Left lung (tissue), 10 donors: Measurements from ENCODE around the gene PPP1R14D. TPM values are rescaled to one million over a fixed set of nuclear protein-coding genes. Genes with fewer than 3 reads are reported as not detected.

Experiments
- ATAC-seq: fragments of 200-7000 bp; cut with Tn5 transposase; one replicate; pipeline ENCODE4 v1.9.1; 2020; ENCODE audit warnings: moderate library complexity
- DNase-seq, 4 donors: peaks; one replicate each; pipeline ENCODE4 v3.0.0-alpha.2; 2013 to 2020
- H3K27ac ChIP-seq, 2 donors: fragments of 200-600 bp; sonication (generic) in 1 of 2; one replicate each; pipeline versions ENCODE4 v1.5.0 to v1.8.0; 2020 to 2021
- H3K27me3 ChIP-seq, 2 donors: fragments of 200-600 bp; sonication (generic) in 1 of 2; one replicate each; pipeline versions ENCODE4 v1.5.0 to v1.8.0; 2020 to 2021
- H3K36me3 ChIP-seq, 2 donors: fragments of 200-600 bp; sonication (generic) in 1 of 2; one replicate each; pipeline versions ENCODE4 v1.5.0 to v1.8.0; 2020 to 2021
- H3K4me1 ChIP-seq, 2 donors: fragments of 200-600 bp; one replicate each; pipeline ENCODE4 v1.8.0; 2021
- H3K4me3 ChIP-seq, 2 donors: fragments of 200-600 bp; sonication (generic) in 1 of 2; one replicate each; pipeline versions ENCODE4 v1.5.0 to v1.8.0; 2020 to 2021; ENCODE audit warnings: mild to moderate bottlenecking in 1 of 2
- H3K9me3 ChIP-seq, 2 donors: fragments of 200-600 bp; sonication (generic) in 1 of 2; one replicate each; pipeline versions ENCODE4 v1.5.0 to v1.8.0; 2020 to 2021
- intact Hi-C, 2 donors: fragments of 100-400 bp; cut with DNase I; formaldehyde crosslinking; loops; one replicate each; pipeline versions ENCODE4 v1.11.2 to v1.14.2; 2022
- polyA plus RNA-seq, 6 donors: library from polyadenylated mRNA; unstranded; fragments of 120-200 nt; gene quantifications; one replicate each; pipeline ENCODE4 v1.2.1, GENCODE V29; 2013; ENCODE audit not compliant: insufficient read length in 6 of 6
- total RNA-seq, 2 donors: library from RNA; stranded (reverse); fragmentation: NEBNext Ultra II Directional; extraction: Animal tissue kit (Norgen Biotek cat#: 25700); gene quantifications; one replicate each; pipeline ENCODE4 v1.2.1, GENCODE V29; 2021
- TF ChIP-seq, protein P1 (sequence below), 2 donors: fragments of 200-600 bp; sonication (generic) in 1 of 2; IDR thresholded peaks; one replicate each; pipeline versions ENCODE4 v1.5.0 to v1.8.0; 2021; ENCODE audit warnings: antibody characterized with exemption in 2 of 2
- donor health status: DM: no; HTN: yes; CAD: no.
- donor health status: DM: no; HTN: no; CAD: no.

Gene PPP1R14D
- total and polyA plus RNA-seq, 8 donors: 0.20 to 0.50 (median 0.38) TPM; not detected in 1

DNA sequence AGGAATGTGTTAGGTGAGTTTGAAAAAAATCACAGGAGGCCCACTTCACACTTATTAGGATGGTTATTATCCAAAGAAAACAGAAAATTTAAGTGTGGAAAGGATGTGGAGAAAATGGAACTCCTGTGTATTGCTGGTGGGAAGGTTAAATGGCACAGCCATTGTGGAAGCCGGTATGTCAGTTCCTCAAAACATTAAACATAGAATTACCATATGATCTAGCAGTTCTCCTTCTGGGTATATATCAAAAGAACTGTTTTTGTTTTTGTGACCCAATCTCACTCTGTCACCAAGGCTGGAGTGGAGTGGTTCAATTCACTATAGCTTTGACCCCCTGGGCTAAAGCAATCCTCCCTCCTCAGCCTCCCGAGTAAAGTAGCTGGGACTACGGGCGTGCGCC is 32.0 kb downstream of the PPP1R14D start:
- DNase-seq (peak in 1 of 4 donors; percentile 0), ATAC-seq (no peak)
- H3K27me3 ChIP-seq: no peaks in the 10 kb centered on the region
- TF ChIP-seq, protein P1, sequence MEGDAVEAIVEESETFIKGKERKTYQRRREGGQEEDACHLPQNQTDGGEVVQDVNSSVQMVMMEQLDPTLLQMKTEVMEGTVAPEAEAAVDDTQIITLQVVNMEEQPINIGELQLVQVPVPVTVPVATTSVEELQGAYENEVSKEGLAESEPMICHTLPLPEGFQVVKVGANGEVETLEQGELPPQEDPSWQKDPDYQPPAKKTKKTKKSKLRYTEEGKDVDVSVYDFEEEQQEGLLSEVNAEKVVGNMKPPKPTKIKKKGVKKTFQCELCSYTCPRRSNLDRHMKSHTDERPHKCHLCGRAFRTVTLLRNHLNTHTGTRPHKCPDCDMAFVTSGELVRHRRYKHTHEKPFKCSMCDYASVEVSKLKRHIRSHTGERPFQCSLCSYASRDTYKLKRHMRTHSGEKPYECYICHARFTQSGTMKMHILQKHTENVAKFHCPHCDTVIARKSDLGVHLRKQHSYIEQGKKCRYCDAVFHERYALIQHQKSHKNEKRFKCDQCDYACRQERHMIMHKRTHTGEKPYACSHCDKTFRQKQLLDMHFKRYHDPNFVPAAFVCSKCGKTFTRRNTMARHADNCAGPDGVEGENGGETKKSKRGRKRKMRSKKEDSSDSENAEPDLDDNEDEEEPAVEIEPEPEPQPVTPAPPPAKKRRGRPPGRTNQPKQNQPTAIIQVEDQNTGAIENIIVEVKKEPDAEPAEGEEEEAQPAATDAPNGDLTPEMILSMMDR (IDR thresholded peaks at IDR 0.05): no peak
- H3K27ac ChIP-seq: peak overlapping the region in 1 of 2 donors; percentile 23
- peaks cover 0 to 14% of the 10 kb centered on the region in 2 donors for H3K36me3 ChIP-seq
- no peaks in the 10 kb centered on the region for H3K9me3 ChIP-seq
- H3K4me3 ChIP-seq: no peak overlapping the region
- intact Hi-C loops: no loop called here
- H3K4me1 ChIP-seq: peaks cover 3 to 44% of the 10 kb centered on the region in 2 donors

DNA sequence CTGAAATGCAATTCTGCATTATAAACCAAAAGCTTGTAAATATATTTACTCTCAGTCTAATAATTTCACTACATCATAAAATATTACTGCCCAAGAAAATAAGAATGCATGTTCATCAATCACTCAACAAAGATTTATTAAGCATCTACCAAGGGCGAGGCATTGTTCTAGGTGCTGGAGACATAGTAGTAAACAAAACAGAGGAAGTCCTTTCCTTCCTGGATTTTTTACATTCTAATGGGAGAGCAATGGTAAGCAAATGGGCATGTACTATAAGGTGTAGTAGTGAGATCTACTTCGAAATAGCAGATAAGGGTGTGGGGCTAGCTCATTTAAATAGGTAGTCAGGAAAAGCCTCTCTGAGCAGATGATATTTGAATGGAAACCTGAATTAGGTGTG is 32.5 kb downstream of the PPP1R14D start:
- Histone ChIP-seq H3K36me3 (peaks cover 0 to 18% of the 10 kb centered on the region in 2 donors), H3K9me3 (no peaks in the 10 kb centered on the region), H3K27me3 (no peaks in the 10 kb centered on the region), H3K4me1 (peaks cover 3 to 44% of the 10 kb centered on the region in 2 donors), H3K4me3 (no peak overlapping the region), H3K27ac (peak overlapping the region in 1 of 2 donors; percentile 23)
- intact Hi-C loops: no loop called here
- ATAC-seq: no peak
- DNase-seq: no peak
- TF ChIP-seq, protein P1 (IDR thresholded peaks at IDR 0.05): no peak

DNA sequence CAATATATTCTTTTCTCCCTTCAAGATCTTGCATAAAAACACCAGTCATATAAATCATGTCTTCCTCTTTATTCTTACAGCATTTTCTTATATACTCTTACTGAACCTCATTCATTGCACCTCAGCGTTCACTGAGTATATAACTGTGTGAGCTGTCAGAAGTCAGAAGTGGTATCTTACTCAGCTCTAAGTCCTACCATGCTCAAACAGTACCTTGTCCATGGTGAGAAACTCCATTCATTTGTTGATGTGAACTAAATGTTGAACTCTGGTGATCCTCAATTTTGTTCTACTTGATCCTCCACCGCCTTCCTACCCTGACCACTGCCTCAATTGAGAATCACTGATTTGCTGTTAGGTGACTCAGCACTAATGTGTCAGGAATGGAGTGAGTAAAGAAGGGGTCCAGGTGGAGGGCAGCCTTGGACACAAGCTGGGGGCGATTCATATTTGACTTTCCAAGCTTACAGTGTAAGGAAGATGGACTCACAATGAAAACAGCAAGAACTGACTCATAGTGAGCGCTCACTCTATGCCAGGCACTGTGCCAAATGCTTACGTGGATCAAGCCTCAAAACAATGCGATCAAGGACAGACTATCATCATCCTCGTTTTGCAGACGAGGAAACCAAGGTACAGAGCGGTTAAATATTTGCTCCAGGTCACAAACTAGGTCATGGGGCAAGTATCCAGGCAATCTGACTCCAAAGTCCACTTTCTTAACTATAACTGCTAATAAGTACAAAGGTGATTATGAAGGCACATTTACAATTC is 35.1 kb downstream of the PPP1R14D start:
- H3K36me3 ChIP-seq: peaks cover 0 to 12% of the 10 kb centered on the region in 2 donors
- peaks cover 3 to 48% of the 10 kb centered on the region in 2 donors for H3K4me1 ChIP-seq
- intact Hi-C loops: no loop called here
- TF ChIP-seq, protein P1 (IDR thresholded peaks at IDR 0.05): no peak
- no peak overlapping the region for H3K4me3 ChIP-seq
- peak; percentile 33 for ATAC-seq
- DNase-seq: peak in 1 of 4 donors; percentile 38
- H3K9me3 ChIP-seq: no peaks in the 10 kb centered on the region
- H3K27ac ChIP-seq: no peak overlapping the region
- no peaks in the 10 kb centered on the region for H3K27me3 ChIP-seq

DNA sequence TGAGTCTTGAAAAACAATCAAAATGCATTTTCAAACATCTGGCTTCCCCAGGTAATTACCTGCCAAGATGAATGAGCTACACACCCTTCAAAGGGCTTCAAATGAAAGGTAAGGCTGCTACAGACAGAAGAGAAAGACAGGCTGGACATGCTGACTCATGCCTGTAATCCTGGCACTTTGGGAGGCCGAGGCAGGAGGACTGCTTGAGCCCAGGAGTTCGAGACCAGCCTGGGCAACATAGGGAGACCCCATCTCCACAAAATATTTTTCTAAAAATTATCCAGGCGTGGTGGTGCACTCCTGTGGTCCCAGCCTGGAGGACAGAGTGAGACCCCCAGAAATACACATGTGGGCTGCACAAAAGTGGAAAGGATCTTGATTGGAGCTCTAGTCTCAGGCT is 36.1 kb downstream of the PPP1R14D start:
- Histone ChIP-seq H3K27me3 (no peaks in the 10 kb centered on the region), H3K27ac (no peak overlapping the region), H3K4me3 (no peak overlapping the region), H3K4me1 (peaks cover 8 to 57% of the 10 kb centered on the region in 2 donors), H3K36me3 (peaks cover 0 to 10% of the 10 kb centered on the region in 2 donors), H3K9me3 (no peaks in the 10 kb centered on the region)
- TF ChIP-seq, protein P1 (IDR thresholded peaks at IDR 0.05): no peak
- DNase-seq (no peak), ATAC-seq (no peak)
- intact Hi-C loops: no loop called here

DNA sequence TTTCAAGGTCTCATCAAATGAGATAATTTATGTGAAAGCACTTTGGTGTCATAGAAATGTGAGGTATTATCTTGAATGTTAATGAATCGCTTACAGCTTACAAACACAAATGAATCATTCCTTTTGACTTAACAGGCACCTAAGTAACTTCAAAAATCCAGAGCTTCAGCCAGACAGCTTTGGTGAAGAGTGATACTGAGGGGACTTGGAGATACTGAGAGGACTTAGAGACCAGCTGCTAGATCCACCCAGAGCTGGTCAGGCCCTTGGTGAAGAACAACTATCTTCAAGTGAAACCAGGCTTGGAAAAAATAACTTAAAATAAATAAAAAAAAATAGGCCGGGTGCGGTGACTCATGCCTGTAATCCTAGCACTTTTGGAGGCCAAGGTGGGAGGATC is 37.8 kb downstream of the PPP1R14D start:
- Histone ChIP-seq H3K9me3 (no peaks in the 10 kb centered on the region), H3K27me3 (no peaks in the 10 kb centered on the region), H3K36me3 (peaks cover 0 to 10% of the 10 kb centered on the region in 2 donors), H3K27ac (no peak overlapping the region), H3K4me1 (peaks cover 8 to 58% of the 10 kb centered on the region in 2 donors), H3K4me3 (no peak overlapping the region)
- TF ChIP-seq, protein P1 (IDR thresholded peaks at IDR 0.05): no peak
- no peak for ATAC-seq
- intact Hi-C loops: no loop called here
- no peak for DNase-seq
